H1 (cell line): ENCODE results near the gene DBP. TPM values are rescaled to one million over a fixed set of nuclear protein-coding genes. Genes with fewer than 3 reads are reported as not detected.

ENCODE experiments used
- SAP30 ChIP-seq: fragments of 300-600 bp; sonication (generic); IDR thresholded peaks from 2 replicates; pipeline ENCODE4 v1.7.1; 2012; ENCODE audit warnings: low read length, moderate library complexity, mild to moderate bottlenecking, inconsistent platforms; ENCODE audit not compliant: insufficient read depth, insufficient replicate concordance
- SIRT6 ChIP-seq: IDR thresholded peaks from one replicate; pipeline ENCODE4 v1.7.1; 2012; ENCODE audit warnings: low read length, inconsistent platforms
- TAF1 ChIP-seq: IDR thresholded peaks from 2 replicates; pipeline ENCODE4 v1.6.1; 2011; ENCODE audit warnings: mild to moderate bottlenecking, low read depth, low read length
- polyA plus RNA-seq, 7 experiments: library from polyadenylated mRNA; depleted of rRNA in 3 of 7; stranded (reverse) in 5 of 7; unstranded in 2 of 7; fragments of >200 nt in 5 of 7; fragments of 200-250 nt in 2 of 7; gene quantifications; 1 replicate in 5 of 7; 2 replicates in 1 of 7; 4 replicates in 1 of 7; pipeline versions ENCODE4 v1.2.1 to v1.2.3, GENCODE V29; 2011 to 2013; ENCODE audit warnings: missing spikeins in 2 of 7, mixed read lengths in 2 of 7
- total RNA-seq: library from RNA; stranded (reverse); fragmentation: NEBNext Ultra II Directional; extraction: Animal tissue kit (Norgen Biotek cat#: 25700); gene quantifications from 2 replicates; pipeline ENCODE4 v1.2.1, GENCODE V29; 2021
- TF ChIP-seq, protein P1 (sequence below), 3 experiments: IDR thresholded peaks; 1 replicate in 2 of 3; 2 replicates in 1 of 3; pipeline versions ENCODE4 v1.5.1 to v1.6.1; 2011; ENCODE audit warnings: low read length in 3 of 3, mild to moderate bottlenecking in 3 of 3, inconsistent platforms in 2 of 3, low read depth in 1 of 3, moderate library complexity in 1 of 3; ENCODE audit not compliant: insufficient read depth in 1 of 3; ENCODE audit errors: control extremely low read depth in 1 of 3
- TF ChIP-seq, protein P2 (sequence below): IDR thresholded peaks from 2 replicates; pipeline ENCODE4 v1.6.1; 2012; ENCODE audit warnings: inconsistent platforms

Gene DBP
- total and polyA plus RNA-seq, 2 of the 8 experiments (the other 6 are each of a cell fraction or from before 2014, with no cell fraction given): 7.5 to 8.3 TPM

DNA sequence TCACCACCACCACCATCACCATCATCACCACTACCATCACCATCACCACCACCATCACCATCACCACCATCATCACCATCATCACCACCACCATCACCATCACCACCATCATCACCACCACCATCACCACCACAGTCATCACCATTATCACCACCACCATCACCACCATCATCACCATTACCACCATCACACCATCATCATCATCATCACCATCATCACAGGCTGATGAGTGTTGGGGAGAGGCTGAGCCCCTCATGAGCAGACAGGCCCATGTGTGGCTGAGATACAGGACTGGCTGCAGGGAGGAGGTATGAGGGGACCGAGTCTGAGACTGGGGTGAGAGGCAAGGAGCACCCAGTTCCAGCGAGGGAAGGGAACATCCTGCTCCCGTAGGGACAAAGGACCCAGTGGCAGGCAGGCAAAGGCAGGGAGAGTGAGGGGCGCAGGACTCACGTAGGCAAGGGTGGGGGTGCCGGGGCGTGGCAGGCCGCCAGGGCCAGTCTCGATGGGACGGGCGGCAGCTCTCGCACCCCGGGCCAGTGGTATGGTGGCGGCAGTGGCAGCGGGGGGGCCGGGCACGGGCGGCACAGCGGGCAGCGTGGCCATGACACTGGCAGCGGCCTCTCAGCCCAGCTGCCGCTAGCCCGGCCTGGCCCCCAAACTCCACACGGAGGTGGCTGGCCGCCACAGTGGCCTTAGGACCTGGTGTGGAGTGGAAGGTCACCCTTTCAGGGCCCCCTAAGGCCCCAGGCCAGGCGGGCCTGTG is 32.9 kb upstream of the DBP start (continued):
- TF ChIP-seq, protein P1, sequence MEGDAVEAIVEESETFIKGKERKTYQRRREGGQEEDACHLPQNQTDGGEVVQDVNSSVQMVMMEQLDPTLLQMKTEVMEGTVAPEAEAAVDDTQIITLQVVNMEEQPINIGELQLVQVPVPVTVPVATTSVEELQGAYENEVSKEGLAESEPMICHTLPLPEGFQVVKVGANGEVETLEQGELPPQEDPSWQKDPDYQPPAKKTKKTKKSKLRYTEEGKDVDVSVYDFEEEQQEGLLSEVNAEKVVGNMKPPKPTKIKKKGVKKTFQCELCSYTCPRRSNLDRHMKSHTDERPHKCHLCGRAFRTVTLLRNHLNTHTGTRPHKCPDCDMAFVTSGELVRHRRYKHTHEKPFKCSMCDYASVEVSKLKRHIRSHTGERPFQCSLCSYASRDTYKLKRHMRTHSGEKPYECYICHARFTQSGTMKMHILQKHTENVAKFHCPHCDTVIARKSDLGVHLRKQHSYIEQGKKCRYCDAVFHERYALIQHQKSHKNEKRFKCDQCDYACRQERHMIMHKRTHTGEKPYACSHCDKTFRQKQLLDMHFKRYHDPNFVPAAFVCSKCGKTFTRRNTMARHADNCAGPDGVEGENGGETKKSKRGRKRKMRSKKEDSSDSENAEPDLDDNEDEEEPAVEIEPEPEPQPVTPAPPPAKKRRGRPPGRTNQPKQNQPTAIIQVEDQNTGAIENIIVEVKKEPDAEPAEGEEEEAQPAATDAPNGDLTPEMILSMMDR (IDR thresholded peaks at IDR 0.05; ENCODE audit: control extremely low read depth in 1 of 3, insufficient read depth in 1 of 3, low read depth in 1 of 3, low read length in 3 of 3): no peak
- TF ChIP-seq, protein P2, sequence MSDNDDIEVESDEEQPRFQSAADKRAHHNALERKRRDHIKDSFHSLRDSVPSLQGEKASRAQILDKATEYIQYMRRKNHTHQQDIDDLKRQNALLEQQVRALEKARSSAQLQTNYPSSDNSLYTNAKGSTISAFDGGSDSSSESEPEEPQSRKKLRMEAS: no peak
- TF ChIP-seq SIRT6: no peak
- TF ChIP-seq SAP30: no peak
- TF ChIP-seq TAF1: no peak
- TF ChIP-seq, all 59 proteins: peak for 0
